Activated CD4-positive, CD25-positive, alpha-beta regulatory T cell treated with anti-CD3 and anti-CD28 coated beads, Interleukin-2, amount 50 U/mL, for 24 hours (primary cell): ENCODE data around the gene SZRD1.

Source experiments
- ATAC-seq, 2 donors: fragments of 150-1000 bp; cut with Tn5 transposase; one replicate each; pipeline ENCODE4 v1.10.0; 2021; ENCODE audit warnings: mild to moderate bottlenecking in 1 of 2, moderate library complexity in 1 of 2

The SZRD1 gene

DNA sequence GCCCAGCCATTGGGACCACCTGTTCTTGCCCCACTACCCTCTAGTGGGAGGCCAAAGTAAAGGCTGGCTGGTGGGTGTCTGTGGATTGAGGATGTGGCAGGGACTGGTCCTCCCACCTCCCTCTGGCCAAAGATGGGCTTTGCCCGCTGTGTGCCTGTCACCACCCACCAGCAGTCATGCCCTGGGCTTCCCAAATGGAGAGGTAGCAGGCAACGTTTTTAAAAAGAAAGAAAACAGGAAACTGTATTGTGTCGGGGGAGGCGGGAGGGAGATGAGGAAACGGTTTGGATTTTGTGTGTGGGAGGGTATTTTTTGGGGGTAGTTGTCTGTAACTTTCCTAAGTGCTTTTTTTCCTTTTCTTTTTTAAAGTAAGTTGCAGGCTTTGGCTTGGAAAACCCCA is 30.1 kb downstream of the SZRD1 start:
- no peak for ATAC-seq

DNA sequence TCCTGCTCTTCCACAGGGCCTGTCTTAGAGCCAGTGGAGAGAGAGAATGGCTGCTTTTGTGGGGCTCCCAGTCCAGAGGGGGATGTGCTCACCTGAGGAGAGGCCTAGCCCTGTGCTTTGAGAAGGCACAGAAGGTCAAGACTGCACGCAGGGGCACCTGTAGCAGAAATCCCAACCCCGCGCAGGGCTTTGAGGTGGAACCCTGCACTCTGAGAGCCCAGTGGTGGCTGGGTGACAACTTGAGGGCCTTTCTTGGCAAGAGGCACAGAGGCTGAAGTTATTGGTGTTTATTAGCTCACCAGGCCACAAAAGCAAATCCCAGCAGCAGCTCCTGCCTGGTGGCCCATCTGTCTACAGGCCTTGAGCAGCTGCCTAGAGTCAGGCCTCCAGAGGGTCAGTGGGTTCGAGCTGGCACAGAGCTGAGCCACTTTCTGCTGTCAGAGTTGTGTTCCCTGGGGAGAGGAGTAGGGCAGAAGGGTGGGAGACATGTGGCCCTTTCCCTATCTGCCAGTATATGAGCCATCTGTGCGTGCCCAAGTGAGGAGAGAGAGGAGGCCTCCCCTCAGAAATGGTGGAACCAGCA is 31.4 kb downstream of the SZRD1 start:
- no peak for ATAC-seq

DNA sequence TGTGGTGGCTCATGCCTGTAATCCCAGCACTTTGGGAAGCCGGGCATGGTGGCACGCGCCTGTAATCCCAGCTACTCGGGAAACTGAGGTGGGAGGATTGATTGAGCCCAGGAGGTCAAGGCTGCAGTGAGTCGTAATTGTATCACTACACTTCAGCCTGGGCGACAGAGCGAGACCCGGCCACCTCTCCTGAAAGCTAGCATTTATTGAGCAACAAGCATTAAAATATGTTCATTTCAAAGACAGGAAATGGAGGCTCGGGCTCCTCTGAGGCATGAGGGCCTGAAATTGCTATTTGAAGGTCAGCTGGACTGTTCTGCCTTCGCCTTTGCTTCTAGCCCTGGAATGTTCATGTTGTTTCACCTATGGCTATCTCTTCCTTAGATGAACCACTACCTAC is 35.7 kb downstream of the SZRD1 start:
- ATAC-seq: no peak

DNA sequence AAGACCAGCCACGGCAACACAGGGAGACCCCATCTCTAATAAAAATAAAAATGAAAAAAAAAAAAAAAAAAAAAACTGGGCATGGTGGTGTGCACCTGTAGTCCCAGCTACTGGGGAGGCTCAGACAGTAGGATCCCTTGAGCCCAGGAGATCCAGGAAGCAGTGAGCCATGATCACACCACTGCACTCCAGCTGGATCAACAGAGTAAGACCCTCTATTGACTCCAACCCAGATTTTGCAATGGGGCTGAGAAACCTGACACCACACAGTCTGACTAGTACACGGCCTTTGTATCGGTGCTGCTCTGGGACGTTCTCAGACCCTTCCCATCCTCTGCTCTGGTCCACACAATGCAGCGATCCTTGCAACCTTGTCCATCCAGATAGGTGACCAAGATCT is 38.4 kb downstream of the SZRD1 start:
- ATAC-seq: no peak

DNA sequence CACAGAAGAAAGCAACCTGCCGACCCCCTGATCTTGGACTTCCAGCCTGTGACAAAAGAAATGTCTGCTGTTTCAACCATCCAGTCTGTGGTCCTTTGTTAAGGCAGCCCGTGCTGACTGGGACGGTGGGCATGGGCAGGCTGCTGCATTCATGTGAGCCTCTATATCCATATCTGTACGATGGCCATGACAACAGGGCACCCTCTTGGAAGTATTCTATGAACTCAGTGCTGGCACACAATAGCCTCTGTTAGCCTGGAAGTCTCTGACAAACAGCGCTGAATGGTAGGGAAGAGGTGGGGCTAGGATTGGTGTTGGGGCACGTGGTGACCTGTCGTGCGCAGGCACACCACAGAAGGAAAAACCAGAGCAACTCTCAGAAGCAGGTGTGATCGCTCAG is 39.8 kb downstream of the SZRD1 start:
- ATAC-seq: no peak

DNA sequence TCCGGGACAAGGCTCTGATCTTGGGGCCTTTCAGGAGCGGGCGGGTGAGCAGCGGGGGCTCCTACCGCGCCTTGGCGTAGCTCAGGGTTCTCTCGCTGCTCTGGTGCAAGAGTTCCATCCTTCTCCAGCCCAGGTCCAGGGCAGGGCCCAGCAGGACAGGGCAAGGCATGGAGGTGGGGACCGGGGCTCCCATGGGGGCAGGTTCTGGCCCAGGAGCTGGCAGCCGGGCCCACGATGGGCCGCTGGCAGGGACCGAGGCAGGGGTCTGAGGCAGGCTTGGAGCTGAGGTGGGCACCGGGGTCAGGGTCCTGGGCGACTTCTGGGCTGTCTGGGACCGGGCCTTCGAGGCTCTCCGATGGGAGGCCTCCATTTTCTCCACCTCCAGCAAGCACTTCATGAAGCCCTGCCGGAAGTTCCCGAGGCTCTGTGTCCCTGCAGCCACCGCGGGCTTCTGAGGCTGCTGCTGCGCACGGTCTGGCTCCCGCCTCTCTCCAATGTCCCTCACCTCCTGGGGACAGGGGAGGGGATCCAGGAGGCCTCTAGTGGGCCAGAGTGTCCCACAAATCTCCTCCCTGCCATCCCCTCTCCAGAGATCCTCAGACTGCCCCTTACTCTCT is 42.6 kb downstream of the SZRD1 start:
- ATAC-seq: peak in 1 of 2 donors; percentile 18

DNA sequence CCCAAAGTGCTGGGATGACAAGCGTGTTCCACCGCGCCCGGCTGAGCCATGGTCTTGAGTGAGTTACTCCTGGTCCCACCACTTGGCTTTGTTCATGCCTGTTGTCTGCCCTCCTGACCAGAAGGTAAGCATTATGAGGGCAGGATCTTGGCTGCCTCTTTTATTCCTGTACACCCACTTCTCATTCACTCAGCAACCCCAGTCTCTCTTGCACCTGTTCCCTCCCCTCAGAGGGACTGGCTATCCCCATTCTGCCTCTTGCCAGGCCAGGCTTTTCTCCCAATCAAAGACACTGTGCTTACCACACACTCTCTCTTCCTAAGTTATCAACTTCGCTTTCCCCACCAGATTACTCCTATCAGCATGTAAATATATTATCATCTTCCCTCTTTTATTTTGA is 43.8 kb downstream of the SZRD1 start:
- ATAC-seq: no peak

DNA sequence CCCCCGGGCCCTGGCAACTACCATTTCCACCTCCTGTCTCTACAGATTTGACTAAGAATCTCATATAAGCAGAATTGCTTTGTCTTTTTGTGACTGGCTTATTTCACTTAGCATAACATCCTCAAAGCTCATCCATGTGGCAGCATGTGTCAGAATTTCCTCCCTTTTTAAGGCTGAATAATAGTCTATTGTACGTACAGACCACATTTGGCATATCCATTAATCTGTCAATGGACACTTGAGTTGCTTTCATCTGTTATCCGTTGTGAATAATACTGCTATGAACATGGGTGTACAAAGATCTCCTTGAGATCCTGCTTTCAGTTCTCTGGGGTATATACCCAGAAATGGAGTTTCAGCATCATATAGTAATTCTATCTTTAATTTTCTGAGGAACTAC is 46.1 kb downstream of the SZRD1 start:
- ATAC-seq: no peak

DNA sequence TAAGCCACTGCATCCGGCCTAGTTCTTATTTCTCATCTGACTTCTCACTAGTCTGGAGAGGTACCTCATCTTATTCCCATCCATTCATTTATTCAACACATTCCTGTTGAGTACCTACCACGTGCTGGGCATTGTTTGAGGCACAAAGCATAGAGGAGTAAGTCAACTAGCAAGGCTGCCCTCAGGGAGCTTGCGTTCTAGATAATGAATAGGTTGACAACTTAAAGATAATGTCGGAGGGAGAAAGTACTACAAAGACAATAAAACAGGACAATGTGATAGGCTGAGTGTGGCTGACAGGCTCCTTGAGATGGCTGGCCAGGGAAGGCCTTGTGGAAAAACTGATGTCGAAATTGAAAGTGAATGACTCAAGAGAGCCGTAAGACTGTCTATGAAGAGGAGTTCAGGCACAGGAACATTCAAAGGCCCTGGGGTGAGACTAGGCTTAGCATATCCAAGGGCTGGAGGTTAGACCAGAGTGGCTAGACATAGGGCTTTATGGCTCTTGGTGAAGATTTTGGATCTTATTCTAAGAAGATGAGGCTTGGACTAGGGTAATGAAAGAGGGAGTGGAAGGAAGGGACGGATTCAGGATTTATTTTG is 51.9 kb downstream of the SZRD1 start:
- no peak for ATAC-seq

DNA sequence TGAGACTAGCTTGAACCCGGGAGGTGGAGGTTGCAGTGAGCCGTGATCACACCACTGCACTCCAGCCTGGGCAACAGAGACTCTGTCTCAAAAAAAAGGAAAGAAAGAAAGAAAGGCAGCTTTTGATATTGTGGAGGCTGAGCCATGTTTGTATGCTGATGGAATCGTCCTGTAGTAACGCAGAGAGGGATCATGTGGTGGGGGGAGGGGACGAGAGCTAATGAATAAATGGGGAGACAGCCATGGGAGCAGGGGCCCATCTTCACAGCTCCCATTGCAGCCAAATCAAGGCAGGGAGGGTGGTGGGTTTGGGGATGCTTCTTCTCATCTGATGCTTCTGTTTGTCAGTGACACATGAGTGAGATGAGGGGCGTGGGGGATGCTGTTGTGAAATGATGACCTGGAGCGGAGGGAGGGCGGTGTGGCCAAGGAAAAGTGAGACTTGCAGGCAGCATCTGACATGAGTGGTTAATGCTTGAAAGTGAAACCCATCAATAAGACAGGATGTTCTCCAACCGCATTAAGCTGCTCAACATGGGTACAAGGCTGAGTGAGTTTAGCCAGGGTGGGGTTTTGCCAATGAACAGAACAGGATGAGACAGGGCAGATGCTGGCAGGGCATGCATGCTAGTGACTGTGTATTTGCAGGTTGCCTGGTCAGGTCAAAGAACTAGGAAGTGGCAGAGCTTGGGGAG is 53.5 kb downstream of the SZRD1 start:
- peak; percentile 94 to 96 for ATAC-seq

DNA sequence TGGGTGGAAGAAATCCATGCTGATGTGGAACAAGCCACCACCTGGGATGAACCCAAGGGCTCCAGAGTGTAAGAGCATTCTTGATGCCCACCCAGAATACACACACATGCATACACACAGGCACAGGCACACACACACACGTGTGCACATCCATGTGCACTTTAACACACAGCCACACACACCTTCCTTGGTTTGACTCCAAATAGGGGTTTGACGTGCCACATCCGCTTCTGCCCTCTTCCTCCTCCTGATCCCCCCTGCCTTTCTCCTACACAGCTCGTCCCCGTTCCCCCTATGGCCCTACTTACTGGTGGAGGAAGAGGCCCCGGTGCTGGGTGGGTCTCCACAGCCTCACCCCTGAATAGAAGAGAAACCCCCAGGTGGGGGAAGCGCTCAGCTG is 54.2 kb downstream of the SZRD1 start:
- no peak for ATAC-seq

DNA sequence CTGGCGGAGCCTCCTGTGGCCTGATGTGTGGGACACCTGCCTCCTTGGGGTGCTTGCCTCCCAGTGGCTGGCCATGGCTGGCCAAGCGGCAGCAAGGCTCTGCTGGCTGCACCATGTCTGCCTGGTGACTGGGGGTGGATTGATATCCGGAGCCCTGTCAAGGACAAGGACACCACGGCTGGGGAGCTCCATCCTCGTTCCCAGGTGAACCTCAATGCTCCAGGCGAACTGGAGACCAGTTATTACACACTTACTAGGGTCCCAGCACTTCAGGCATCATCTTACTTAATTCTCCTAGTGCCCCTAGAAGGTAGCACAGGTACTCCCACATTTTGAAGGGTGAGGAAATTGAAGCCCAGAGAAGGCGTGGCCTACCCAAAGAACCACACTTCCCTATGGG is 55.0 kb downstream of the SZRD1 start:
- no peak for ATAC-seq

DNA sequence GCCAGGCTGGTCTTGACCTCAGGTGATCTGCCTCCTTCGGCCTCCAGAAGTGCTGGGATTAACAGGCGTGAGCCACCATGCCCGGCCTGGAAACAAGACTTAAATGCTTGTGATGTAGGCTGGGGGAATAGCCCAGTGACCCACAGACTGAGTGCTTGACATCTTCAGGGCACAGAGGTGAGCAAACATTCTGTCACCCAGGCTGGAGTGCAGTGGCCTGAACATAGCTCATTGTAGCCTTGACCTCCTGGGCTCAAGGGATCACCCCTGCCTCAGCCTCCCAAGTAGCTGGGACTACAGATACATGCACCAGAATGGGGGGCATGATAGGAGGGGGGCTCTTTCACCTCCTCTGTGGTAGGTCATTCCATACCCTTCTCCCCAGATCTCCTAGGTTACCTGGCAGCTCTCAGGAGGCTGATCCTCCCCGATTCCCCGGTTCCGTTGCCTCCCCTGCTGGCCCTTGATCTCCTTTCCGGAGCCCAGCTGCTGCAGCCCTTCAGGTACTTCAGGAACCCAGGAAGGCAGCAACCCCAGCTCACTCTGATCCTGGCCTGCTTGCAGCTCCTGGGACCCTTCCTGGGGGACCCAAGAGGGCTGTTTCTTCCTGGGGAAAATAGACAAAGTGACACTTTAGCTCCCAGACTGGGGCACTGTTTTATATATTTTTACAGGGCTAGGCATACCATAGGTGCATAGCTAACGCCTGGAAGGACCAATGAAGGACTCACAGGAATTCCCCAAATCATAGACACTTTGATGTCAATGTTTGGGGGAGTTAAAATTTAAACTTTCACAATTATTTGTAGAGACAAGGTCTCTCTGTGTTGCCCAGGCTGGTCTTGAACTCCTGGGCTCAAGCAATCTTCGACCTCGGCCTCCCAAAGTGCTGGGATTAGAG is 58.3 kb downstream of the SZRD1 start:
- ATAC-seq: no peak

DNA sequence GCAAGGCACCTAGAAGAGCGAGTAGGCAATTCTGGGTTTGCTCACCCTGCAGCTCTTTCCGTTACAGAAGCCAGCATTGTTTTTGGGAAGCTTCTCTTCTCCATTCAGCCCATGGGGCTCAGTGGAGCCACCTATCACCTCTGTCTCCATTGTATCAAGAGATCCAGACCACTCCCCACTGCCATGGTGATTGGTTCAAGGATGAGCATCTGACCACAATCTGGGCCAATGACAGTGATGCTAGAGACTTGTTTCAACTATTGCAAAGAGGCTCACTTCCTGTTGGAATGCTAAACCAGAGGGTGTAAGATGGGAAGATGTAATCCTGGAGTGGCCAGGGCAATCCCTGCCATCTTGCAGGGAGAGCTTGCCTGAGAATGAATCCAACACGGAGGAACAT is 63.6 kb downstream of the SZRD1 start:
- no peak for ATAC-seq

DNA sequence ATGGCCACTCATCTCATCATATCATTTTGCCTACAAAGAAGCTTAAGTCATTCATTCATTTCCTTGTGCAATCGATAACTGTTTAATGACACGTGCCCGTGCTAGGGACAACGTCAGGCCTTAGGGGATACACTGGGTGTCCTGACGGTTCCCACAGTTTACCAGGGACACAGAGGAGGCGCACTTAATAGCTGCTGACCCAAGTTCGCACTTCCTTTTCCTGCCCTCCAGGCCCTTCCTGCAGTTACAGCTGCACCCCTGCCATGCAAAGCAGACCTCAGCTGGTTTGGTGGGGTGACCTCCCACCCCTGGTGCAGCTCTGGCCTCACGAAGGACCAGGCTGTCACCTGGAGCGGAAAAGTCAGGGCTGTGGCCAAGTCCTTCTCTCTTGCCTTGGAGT is 66.0 kb downstream of the SZRD1 start:
- ATAC-seq: no peak

DNA sequence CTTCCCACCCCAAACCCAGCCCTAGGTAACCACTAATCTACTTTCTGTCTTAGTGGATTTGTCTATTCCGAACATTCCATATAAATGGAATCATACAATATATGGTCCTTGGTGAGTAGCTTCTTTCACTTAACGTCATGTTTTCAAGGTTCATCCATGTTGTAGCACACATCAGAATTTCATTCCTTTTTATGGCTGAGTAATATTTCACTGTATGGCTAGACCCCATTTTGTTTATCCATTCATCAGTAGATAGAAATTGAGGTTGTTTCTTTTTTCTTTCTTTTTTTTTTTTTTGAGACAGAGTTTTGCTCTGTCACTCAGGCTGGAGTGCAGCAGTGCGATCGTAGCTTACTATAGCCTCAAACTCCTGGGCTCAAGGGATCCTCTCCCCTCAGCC is 67.0 kb downstream of the SZRD1 start:
- ATAC-seq: no peak

DNA sequence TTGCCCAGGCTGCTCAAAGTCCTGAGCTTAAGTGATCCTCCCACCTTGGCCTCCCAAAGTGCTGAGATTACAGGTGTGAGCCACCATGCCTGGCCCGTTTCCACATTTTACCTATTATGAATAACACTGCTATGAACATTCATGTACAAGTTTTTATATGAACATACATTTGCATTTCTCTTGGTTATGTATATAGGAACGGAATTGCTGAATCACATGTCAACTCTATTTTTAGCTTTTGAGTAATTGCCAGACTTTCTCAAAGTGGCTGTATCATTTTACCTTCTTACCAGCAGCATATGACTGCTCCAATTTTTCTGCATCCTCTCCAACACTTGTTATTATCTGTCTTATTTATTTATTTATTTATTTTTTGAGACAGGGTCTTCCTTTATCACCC is 67.5 kb downstream of the SZRD1 start:
- ATAC-seq: peak; percentile 76 to 90

DNA sequence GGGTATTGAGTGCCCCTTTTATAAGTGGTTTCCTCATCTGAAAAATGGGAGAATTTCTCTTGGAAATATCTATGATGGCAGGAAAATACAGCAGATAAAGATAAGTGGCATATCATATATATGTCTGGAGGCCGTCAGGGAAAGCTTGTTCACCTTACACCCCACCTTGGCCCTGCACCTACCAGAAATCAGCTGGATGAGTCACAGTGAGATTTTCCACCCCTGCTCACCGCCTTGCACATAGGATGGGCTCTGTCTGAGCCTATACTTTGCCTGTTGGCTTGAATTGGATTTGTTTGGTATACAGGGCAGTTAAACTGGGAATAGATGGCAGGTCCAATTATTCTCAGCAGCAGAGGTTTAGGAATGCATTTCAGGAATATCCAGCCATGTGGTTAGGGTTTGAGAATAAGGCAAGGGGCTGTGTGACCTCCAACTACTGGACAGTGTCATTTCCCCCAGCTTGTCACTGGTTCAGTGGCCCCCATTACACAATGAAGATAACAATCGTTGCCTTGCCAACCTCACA is 70.0 kb downstream of the SZRD1 start, which contains the start of gene SPATA21:
Gene SPATA21 (minus strand): TSS at position 479 of the 529 bp plus-strand sequence. CDS start 6,053 bp downstream, outside the sequence.
- ATAC-seq: no peak

DNA sequence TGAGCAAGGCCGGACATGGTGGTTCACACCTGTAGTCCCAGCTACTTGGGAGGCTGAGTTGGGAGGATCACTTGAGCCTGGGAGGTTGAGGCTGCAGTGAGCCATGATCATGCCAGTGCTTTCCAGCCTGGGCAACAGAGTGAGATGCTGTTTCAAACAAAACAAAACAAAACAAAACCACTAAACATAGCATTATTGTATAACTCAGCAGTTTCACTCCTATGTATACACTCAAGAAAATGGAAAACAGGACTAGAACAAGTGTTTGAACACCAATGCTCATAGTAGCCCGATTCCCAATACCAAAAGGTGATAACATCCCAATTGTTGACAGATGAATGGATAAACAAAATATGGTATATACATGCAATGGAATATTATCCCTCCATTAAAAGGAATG is 71.5 kb downstream of the SZRD1 start:
- ATAC-seq: no peak

DNA sequence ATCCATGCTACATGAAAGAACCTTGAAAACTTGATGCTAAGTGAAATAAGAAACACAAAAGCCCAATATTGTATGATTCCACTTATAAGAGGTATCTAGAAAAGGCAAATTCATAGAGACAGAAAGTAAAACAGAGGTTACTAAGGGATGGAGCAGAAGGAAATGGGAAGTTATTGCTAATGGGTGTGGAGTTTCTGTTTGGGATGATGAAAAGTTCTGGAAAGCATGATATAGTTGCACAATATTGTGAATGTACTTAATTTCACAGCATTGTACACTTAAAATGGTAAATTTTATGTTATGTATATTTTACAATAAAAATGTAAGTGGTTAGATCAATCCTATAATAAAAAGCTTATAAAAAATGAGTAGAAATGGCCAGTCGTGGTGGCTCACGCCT is 71.9 kb downstream of the SZRD1 start:
- ATAC-seq: no peak

DNA sequence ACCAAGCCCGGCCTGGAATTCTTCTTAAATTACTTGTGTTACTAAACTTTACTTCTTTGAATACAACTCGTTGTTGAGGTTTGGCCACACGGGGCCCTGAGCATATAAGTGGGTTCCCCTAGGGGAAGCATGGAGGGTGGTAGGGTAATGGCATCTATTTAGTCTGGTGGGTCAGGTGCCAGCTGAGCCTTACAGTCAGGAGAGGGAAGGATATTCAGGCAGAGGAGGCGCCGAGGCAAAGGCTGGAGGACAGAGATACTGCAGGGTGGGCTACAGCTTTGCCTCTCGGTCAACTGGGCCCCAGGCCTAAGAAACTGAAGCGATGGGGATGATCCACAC is 73.1 kb downstream of the SZRD1 start:
- peak in 1 of 2 donors; percentile 5 for ATAC-seq

DNA sequence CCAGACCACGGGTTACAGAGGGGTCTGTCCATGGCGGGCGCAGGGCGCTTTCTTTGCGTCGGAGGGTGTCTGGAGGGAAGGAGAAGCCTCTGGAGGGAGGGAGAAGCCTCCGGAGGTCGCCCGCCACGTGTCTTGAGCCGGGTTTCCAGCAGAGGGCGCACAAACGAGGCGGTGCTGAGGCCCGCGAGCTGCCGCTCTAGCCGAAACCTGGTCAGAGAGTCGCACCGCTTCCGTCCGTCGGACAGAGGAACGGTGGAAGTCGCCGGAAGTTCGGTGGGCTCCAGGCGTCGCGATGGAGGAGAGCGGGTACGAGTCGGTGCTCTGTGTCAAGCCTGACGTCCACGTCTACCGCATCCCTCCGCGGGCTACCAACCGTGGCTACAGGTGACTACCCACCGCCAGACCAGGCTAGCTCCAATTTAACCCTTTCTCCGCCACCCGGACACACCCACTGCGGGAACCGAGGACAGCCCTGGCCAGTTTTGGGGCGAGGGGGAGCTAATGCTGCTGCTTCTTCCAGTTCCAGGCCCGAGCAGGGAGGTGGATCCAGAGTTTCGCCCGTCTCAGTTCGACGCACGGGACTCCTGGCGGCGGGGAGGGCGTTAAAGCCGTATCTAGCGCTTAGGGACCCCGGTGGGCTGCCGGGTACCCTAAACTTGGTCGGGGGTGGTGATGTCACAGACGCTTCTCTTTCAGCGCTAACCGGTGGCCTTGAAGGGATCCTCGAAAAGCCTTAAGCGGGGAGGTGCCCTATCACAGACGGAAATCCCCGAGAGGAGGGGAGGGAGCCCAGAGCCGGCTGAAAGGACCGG is 73.6 kb downstream of the SZRD1 start, which contains the start of gene NECAP2:
Gene NECAP2 (plus strand): TSS at position 255 of the 812 bp plus-strand sequence. CDS start 38 bp downstream, at position 293.
- ATAC-seq: peak; percentile 92
